ENCODE data around the gene SEC16A.

- TF ChIP-seq CTCF (IDR thresholded peaks at IDR 0.05) = no peak
- TF ChIP-seq POLR2A (IDR thresholded peaks at IDR 0.05) = no peak
Observed at GRCh38 chr9:136447173-136447778, 35.6 kb downstream of the SEC16A start.
